Measurements from ENCODE around the gene DPRX. TPM values are rescaled to one million over a fixed set of nuclear protein-coding genes. Genes with fewer than 3 reads are reported as not detected.

Gene DPRX
- polyA plus RNA-seq, 1 donor (not counting 4 experiments of a cell fraction or from before 2014, with no cell fraction given) = not detected

GRCh38 chr19:53595510-53595867, 36.3 kb upstream of the DPRX start:
- Histone ChIP-seq H3K9me1 (ENCODE audit: control insufficient read depth, extremely low read depth, insufficient read depth, low read length) (no peaks in the 10 kb centered on the region), H3K27ac (ENCODE audit: control insufficient read depth, insufficient read depth, low read length) (no peak overlapping the region), H3K9me3 (ENCODE audit: control insufficient read depth, low read depth, low read length) (peaks cover 10% of the 10 kb centered on the region), H2AFZ (ENCODE audit: control insufficient read depth, low read length) (no peak overlapping the region), H3K79me2 (ENCODE audit: control insufficient read depth, insufficient read depth, low read length) (no peaks in the 10 kb centered on the region), H3K27me3 (ENCODE audit: control insufficient read depth, extremely low read depth, insufficient read depth, low read length) (no peaks in the 10 kb centered on the region), H3K4me3 (ENCODE audit: control insufficient read depth in 2 of 3, extremely low read depth in 1 of 3, insufficient read depth in 2 of 3, low read depth in 1 of 3, low read length in 3 of 3) (no peak overlapping the region), H3K9ac (ENCODE audit: control insufficient read depth, extremely low read depth, insufficient read depth, low read length) (no peak overlapping the region), H3K36me3 (ENCODE audit: control insufficient read depth in 2 of 2, extremely low read depth in 1 of 2, insufficient read depth in 2 of 2, low read length in 2 of 2) (no peaks in the 10 kb centered on the region), H3K4me2 (ENCODE audit: control insufficient read depth, extremely low read depth, insufficient read depth, low read depth, low read length) (no peak overlapping the region), H4K20me1 (ENCODE audit: control insufficient read depth, extremely low read depth, insufficient read depth, low read length) (no peaks in the 10 kb centered on the region), H3K4me1 (ENCODE audit: control insufficient read depth, extremely low read depth, insufficient read depth, low read length) (peaks cover 3% of the 10 kb centered on the region)
- no peak for FAIRE-seq
- no peak for DNase-seq (ENCODE audit: low read depth, low spot score)
- no peak for TF ChIP-seq EZH2 (IDR thresholded peaks at IDR 0.05; ENCODE audit: low read length)
- TF ChIP-seq CTCF (optimal IDR thresholded peaks at IDR 0.05 in 1 of 3, IDR thresholded peaks at IDR 0.05 in 1 of 3, conservative IDR thresholded peaks at IDR 0.05 in 1 of 3; ENCODE audit: extremely low read depth in 1 of 3, insufficient read depth in 2 of 3, low read length in 3 of 3) = no peak
- dilution Hi-C loops (cut with MboI; ENCODE audit: extremely low pct_ligation_motif_present, low sequenced_read_pairs) = no loop called here

GRCh38 chr19:53596056-53596455, 35.7 kb upstream of the DPRX start:
- dilution Hi-C loops (cut with MboI; ENCODE audit: extremely low pct_ligation_motif_present, low sequenced_read_pairs) = no loop called here
- Histone ChIP-seq H3K79me2 (ENCODE audit: control insufficient read depth, insufficient read depth, low read length) (no peaks in the 10 kb centered on the region), H3K27ac (ENCODE audit: control insufficient read depth, insufficient read depth, low read length) (no peak overlapping the region), H3K27me3 (ENCODE audit: control insufficient read depth, extremely low read depth, insufficient read depth, low read length) (no peaks in the 10 kb centered on the region), H3K9ac (ENCODE audit: control insufficient read depth, extremely low read depth, insufficient read depth, low read length) (no peak overlapping the region), H3K9me1 (ENCODE audit: control insufficient read depth, extremely low read depth, insufficient read depth, low read length) (no peaks in the 10 kb centered on the region), H2AFZ (ENCODE audit: control insufficient read depth, low read length) (no peak overlapping the region), H4K20me1 (ENCODE audit: control insufficient read depth, extremely low read depth, insufficient read depth, low read length) (no peaks in the 10 kb centered on the region), H3K36me3 (ENCODE audit: control insufficient read depth in 2 of 2, extremely low read depth in 1 of 2, insufficient read depth in 2 of 2, low read length in 2 of 2) (no peaks in the 10 kb centered on the region), H3K4me2 (ENCODE audit: control insufficient read depth, extremely low read depth, insufficient read depth, low read depth, low read length) (no peak overlapping the region), H3K4me3 (ENCODE audit: control insufficient read depth in 2 of 3, extremely low read depth in 1 of 3, insufficient read depth in 2 of 3, low read depth in 1 of 3, low read length in 3 of 3) (no peak overlapping the region), H3K4me1 (ENCODE audit: control insufficient read depth, extremely low read depth, insufficient read depth, low read length) (peaks cover 3% of the 10 kb centered on the region), H3K9me3 (ENCODE audit: control insufficient read depth, low read depth, low read length) (peaks cover 10% of the 10 kb centered on the region)
- TF ChIP-seq CTCF (optimal IDR thresholded peaks at IDR 0.05 in 1 of 3, IDR thresholded peaks at IDR 0.05 in 1 of 3, conservative IDR thresholded peaks at IDR 0.05 in 1 of 3; ENCODE audit: extremely low read depth in 1 of 3, insufficient read depth in 2 of 3, low read length in 3 of 3) (no peak), EZH2 (IDR thresholded peaks at IDR 0.05; ENCODE audit: low read length) (no peak)
- FAIRE-seq (no peak), DNase-seq (ENCODE audit: low read depth, low spot score) (no peak)
